HepG2 (cell line): ENCODE measurements around the gene FAM167B. TPM values are rescaled to one million over a fixed set of nuclear protein-coding genes. Genes with fewer than 3 reads are reported as not detected.
A peak's percentile ranks its signal among the peaks of the same experiment; 100 is the strongest.

Experiments used
- ERF ChIP-seq: IDR thresholded peaks from 2 replicates; pipeline ENCODE4 v1.6.1; 2018; ENCODE audit warnings: missing biosample characterization, missing genetic modification reagents
- FOSL2 ChIP-seq: sonication (generic); formaldehyde crosslinking; IDR thresholded peaks from 2 replicates; pipeline ENCODE4 v1.4.0; 2020; ENCODE audit warnings: missing genetic modification reagents
- GABPB1 ChIP-seq: IDR thresholded peaks from 2 replicates; pipeline ENCODE4 v1.6.1; 2016; ENCODE audit warnings: mild to moderate bottlenecking, missing genetic modification reagents, moderate library complexity, missing compliant biosample characterization
- KAT2B ChIP-seq: fragments of 150-350 bp; IDR thresholded peaks from 2 replicates; pipeline ENCODE4 v1.6.1; 2014; ENCODE audit warnings: low read depth, low read length, borderline replicate concordance
- KDM1A ChIP-seq: IDR thresholded peaks from 2 replicates; pipeline ENCODE4 v1.6.1; 2016; ENCODE audit warnings: missing compliant biosample characterization
- MIXL1 ChIP-seq: IDR thresholded peaks from 2 replicates; pipeline ENCODE4 v1.6.1; 2016
- NCOA2 ChIP-seq: sonication (generic); formaldehyde crosslinking; IDR thresholded peaks from 2 replicates; pipeline ENCODE4 v1.8.0; 2022; ENCODE audit warnings: inconsistent platforms
- POLR2AphosphoS2 ChIP-seq: IDR thresholded peaks from 2 replicates; pipeline ENCODE4 v1.6.1; 2011; ENCODE audit warnings: low read depth, low read length, improper control_type of control experiment
- RARA ChIP-seq: IDR thresholded peaks from 2 replicates; pipeline ENCODE4 v1.6.1; 2016; ENCODE audit warnings: missing genetic modification reagents, missing compliant biosample characterization
- SSRP1 ChIP-seq: IDR thresholded peaks from 2 replicates; pipeline ENCODE4 v1.6.1; 2016; ENCODE audit warnings: control low read depth
- TEAD2 ChIP-seq: sonication (generic); formaldehyde crosslinking; IDR thresholded peaks from 2 replicates; pipeline ENCODE4 v1.9.0; 2021; ENCODE audit warnings: missing genetic modification reagents
- ZBTB38 ChIP-seq: sonication (generic); formaldehyde crosslinking; IDR thresholded peaks from 2 replicates; pipeline ENCODE4 v1.5.1; 2020; ENCODE audit warnings: mild to moderate bottlenecking, missing genetic modification reagents
- ZMYM2 ChIP-seq: sonication (generic); formaldehyde crosslinking; IDR thresholded peaks from 2 replicates; pipeline ENCODE4 v1.8.0; 2022; ENCODE audit warnings: mild to moderate bottlenecking, missing genetic modification reagents
- ZNF484 ChIP-seq: sonication (generic); formaldehyde crosslinking; IDR thresholded peaks from 2 replicates; pipeline ENCODE4 v1.5.1; 2020; ENCODE audit warnings: mild to moderate bottlenecking, low read depth, missing genetic modification reagents, borderline replicate concordance
- ZNF570 ChIP-seq: sonication (generic); formaldehyde crosslinking; IDR thresholded peaks from 2 replicates; pipeline ENCODE4 v1.4.0; 2020; ENCODE audit warnings: mild to moderate bottlenecking, missing genetic modification reagents, borderline replicate concordance
- polyA plus RNA-seq, 8 experiments: library from polyadenylated mRNA; depleted of rRNA in 3 of 8; stranded (reverse) in 7 of 8; unstranded in 1 of 8; fragments of >200 nt; fragmentation: Illumina TruSeq in 4 of 8; extraction: Trizol in 4 of 8; gene quantifications; 2 replicates each; pipeline versions ENCODE4 v1.2.1 to v1.2.3, GENCODE V29; 2011 to 2016; ENCODE audit warnings: low read depth in 4 of 8, missing spikeins in 1 of 8, mixed read lengths in 1 of 8; ENCODE audit not compliant: insufficient read depth in 1 of 8
- total RNA-seq, 5 experiments: library from RNA; depleted of rRNA; stranded (reverse); fragments of >200 nt; fragmentation: Illumina TruSeq; extraction: Trizol; gene quantifications; 2 replicates each; pipeline ENCODE4 v1.2.3, GENCODE V29; 2016; ENCODE audit warnings: low read depth in 1 of 5
- TF ChIP-seq, protein P1 (sequence below): sonication (generic); IDR thresholded peaks from 2 replicates; pipeline ENCODE4 v1.6.1; 2016; ENCODE audit warnings: low read depth, borderline replicate concordance
- TF ChIP-seq, protein P2 (sequence below): IDR thresholded peaks from 2 replicates; pipeline ENCODE4 v1.4.0; 2020; ENCODE audit warnings: mild to moderate bottlenecking, missing genetic modification reagents
- TF ChIP-seq, protein P3 (sequence below): IDR thresholded peaks from 2 replicates; pipeline ENCODE4 v1.6.1; 2016
- TF ChIP-seq, protein P4 (sequence below): sonication (generic); formaldehyde crosslinking; IDR thresholded peaks from 2 replicates; pipeline ENCODE4 v1.4.0; 2020; ENCODE audit warnings: low read depth, missing genetic modification reagents

FAM167B gene
- total and polyA plus RNA-seq, 2 of the 13 experiments (the other 11 are each of a cell fraction or from before 2014, with no cell fraction given), result 0.15 to 0.70 TPM

GRCh38 chr1:32255072-32256071 is 8.3 kb downstream of the FAM167B start (continued):
- TF ChIP-seq, protein P1, sequence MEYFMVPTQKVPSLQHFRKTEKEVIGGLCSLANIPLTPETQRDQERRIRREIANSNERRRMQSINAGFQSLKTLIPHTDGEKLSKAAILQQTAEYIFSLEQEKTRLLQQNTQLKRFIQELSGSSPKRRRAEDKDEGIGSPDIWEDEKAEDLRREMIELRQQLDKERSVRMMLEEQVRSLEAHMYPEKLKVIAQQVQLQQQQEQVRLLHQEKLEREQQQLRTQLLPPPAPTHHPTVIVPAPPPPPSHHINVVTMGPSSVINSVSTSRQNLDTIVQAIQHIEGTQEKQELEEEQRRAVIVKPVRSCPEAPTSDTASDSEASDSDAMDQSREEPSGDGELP, result no peak
- peak; percentile 24; the same call in 1 of the 2 replicates for TF ChIP-seq ERF (CRISPR knock-in tag)
- TF ChIP-seq NCOA2 (CRISPR knock-in tag), result 0 out of 2 replicates have a peak, but pooled peaks have one; percentile 61
- TF ChIP-seq, protein P2, sequence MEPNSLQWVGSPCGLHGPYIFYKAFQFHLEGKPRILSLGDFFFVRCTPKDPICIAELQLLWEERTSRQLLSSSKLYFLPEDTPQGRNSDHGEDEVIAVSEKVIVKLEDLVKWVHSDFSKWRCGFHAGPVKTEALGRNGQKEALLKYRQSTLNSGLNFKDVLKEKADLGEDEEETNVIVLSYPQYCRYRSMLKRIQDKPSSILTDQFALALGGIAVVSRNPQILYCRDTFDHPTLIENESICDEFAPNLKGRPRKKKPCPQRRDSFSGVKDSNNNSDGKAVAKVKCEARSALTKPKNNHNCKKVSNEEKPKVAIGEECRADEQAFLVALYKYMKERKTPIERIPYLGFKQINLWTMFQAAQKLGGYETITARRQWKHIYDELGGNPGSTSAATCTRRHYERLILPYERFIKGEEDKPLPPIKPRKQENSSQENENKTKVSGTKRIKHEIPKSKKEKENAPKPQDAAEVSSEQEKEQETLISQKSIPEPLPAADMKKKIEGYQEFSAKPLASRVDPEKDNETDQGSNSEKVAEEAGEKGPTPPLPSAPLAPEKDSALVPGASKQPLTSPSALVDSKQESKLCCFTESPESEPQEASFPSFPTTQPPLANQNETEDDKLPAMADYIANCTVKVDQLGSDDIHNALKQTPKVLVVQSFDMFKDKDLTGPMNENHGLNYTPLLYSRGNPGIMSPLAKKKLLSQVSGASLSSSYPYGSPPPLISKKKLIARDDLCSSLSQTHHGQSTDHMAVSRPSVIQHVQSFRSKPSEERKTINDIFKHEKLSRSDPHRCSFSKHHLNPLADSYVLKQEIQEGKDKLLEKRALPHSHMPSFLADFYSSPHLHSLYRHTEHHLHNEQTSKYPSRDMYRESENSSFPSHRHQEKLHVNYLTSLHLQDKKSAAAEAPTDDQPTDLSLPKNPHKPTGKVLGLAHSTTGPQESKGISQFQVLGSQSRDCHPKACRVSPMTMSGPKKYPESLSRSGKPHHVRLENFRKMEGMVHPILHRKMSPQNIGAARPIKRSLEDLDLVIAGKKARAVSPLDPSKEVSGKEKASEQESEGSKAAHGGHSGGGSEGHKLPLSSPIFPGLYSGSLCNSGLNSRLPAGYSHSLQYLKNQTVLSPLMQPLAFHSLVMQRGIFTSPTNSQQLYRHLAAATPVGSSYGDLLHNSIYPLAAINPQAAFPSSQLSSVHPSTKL (CRISPR knock-in tag), result peak; percentile 76
- 0 out of 2 replicates have a peak, but pooled peaks have one; percentile 59 for TF ChIP-seq SSRP1 (CRISPR knock-in tag)
- TF ChIP-seq FOSL2 (CRISPR knock-in tag), result peak; percentile 53; the same call in 1 of the 2 replicates
- peak; percentile 45 for TF ChIP-seq RARA (CRISPR knock-in tag)
- 0 out of 2 replicates have a peak, but pooled peaks have one; percentile 30 for TF ChIP-seq ZMYM2 (CRISPR knock-in tag)
- 0 out of 2 replicates have a peak, but pooled peaks have one; percentile 23 for TF ChIP-seq ZBTB38 (CRISPR knock-in tag)
- peak; percentile 49; the same call in 1 of the 2 replicates for TF ChIP-seq KAT2B
- TF ChIP-seq TEAD2 (CRISPR knock-in tag), result no peak
- no peak for TF ChIP-seq POLR2AphosphoS2
- TF ChIP-seq, protein P3, sequence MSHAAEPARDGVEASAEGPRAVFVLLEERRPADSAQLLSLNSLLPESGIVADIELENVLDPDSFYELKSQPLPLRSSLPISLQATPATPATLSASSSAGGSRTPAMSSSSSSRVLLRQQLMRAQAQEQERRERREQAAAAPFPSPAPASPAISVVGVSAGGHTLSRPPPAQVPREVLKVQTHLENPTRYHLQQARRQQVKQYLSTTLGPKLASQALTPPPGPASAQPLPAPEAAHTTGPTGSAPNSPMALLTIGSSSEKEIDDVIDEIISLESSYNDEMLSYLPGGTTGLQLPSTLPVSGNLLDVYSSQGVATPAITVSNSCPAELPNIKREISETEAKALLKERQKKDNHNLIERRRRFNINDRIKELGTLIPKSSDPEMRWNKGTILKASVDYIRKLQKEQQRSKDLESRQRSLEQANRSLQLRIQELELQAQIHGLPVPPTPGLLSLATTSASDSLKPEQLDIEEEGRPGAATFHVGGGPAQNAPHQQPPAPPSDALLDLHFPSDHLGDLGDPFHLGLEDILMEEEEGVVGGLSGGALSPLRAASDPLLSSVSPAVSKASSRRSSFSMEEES, result peak; percentile 66
- TF ChIP-seq ZNF484 (CRISPR knock-in tag), result no peak
- peak; percentile 42; the same call in 1 of the 2 replicates for TF ChIP-seq GABPB1 (CRISPR knock-in tag)
- TF ChIP-seq KDM1A (CRISPR knock-in tag), result peak; percentile 85
- TF ChIP-seq, protein P4, sequence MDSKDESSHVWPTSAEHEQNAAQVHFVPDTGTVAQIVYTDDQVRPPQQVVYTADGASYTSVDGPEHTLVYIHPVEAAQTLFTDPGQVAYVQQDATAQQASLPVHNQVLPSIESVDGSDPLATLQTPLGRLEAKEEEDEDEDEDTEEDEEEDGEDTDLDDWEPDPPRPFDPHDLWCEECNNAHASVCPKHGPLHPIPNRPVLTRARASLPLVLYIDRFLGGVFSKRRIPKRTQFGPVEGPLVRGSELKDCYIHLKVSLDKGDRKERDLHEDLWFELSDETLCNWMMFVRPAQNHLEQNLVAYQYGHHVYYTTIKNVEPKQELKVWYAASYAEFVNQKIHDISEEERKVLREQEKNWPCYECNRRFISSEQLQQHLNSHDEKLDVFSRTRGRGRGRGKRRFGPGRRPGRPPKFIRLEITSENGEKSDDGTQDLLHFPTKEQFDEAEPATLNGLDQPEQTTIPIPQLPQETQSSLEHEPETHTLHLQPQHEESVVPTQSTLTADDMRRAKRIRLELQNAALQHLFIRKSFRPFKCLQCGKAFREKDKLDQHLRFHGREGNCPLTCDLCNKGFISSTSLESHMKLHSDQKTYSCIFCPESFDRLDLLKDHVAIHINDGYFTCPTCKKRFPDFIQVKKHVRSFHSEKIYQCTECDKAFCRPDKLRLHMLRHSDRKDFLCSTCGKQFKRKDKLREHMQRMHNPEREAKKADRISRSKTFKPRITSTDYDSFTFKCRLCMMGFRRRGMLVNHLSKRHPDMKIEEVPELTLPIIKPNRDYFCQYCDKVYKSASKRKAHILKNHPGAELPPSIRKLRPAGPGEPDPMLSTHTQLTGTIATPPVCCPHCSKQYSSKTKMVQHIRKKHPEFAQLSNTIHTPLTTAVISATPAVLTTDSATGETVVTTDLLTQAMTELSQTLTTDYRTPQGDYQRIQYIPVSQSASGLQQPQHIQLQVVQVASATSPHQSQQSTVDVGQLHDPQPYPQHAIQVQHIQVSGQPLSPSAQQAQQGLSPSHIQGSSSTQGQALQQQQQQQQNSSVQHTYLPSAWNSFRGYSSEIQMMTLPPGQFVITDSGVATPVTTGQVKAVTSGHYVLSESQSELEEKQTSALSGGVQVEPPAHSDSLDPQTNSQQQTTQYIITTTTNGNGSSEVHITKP (CRISPR knock-in tag), result peak; percentile 66; the same call in 1 of the 2 replicates
- no peak for TF ChIP-seq ZNF570 (CRISPR knock-in tag)
- TF ChIP-seq MIXL1 (CRISPR knock-in tag), result 0 out of 2 replicates have a peak, but pooled peaks have one; percentile 0
